Chondrocyte (in vitro differentiated cells): ENCODE results near the gene SMAD3. TPM values are rescaled to one million over a fixed set of nuclear protein-coding genes. Genes with fewer than 3 reads are reported as not detected.
A peak's percentile ranks its signal among the peaks of the same experiment; 100 is the strongest.

Experiments
- DNase-seq: peaks from one replicate; pipeline ENCODE4 v3.0.0; 2021; ENCODE audit warnings: mixed read lengths, low spot score
- H3K27ac Mint-ChIP-seq: one replicate; pipeline ENCODE4 v1.8.0; 2021; ENCODE audit warnings: mild to moderate bottlenecking, moderate library complexity, mixed read lengths; ENCODE audit not compliant: unreplicated experiment
- H3K27me3 Mint-ChIP-seq: 2 replicates; pipeline ENCODE4 v1.8.0; 2021; ENCODE audit warnings: low read depth, mixed read lengths
- H3K36me3 Mint-ChIP-seq: 2 replicates; pipeline ENCODE4 v1.8.0; 2021; ENCODE audit warnings: low read depth, mixed read lengths
- H3K4me1 Mint-ChIP-seq: 2 replicates; pipeline ENCODE4 v1.8.0; 2021; ENCODE audit warnings: low read depth, mild to moderate bottlenecking, mixed read lengths
- H3K4me3 Mint-ChIP-seq: one replicate; pipeline ENCODE4 v1.8.0; 2021; ENCODE audit warnings: mild to moderate bottlenecking, moderate library complexity, mixed read lengths; ENCODE audit not compliant: unreplicated experiment
- H3K9me3 Mint-ChIP-seq: 2 replicates; pipeline ENCODE4 v1.8.0; 2021; ENCODE audit warnings: low read depth, mixed read lengths
- total RNA-seq: library from RNA; stranded (reverse); gene quantifications from 3 replicates; pipeline ENCODE4 v1.2.1, GENCODE V29; 2021
- TF ChIP-seq, protein P1 (sequence below): fragments of 200-600 bp; sonication (generic); IDR thresholded peaks from 2 replicates; pipeline ENCODE4 v1.5.0; 2021; ENCODE audit warnings: antibody characterized with exemption, mild to moderate bottlenecking, moderate library complexity

The SMAD3 gene
- total RNA-seq, 1 donor from 2014 or later, result 23.2 TPM

DNA sequence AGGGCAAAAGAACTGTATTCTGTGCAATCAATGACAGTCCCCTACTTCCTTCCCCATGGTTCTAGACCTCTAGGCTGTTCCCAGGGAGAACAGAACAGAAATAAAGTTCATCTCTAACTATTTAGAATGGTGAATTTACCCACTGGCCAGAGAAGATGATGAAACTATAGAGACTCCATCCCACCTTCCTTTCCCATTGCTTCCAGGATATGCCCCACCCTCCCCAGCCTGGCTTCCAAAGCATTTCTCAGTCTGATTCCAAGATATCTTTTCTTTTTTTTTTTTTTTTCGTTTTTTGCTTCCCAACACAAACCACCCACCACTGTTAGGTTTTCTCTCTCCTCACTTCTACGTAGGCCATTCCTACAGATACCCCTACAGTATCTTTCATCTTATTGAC lies 25.1 kb upstream of the SMAD3 start:
- H3K36me3 Mint-ChIP-seq, result no peaks in the 10 kb centered on the region
- TF ChIP-seq, protein P1, sequence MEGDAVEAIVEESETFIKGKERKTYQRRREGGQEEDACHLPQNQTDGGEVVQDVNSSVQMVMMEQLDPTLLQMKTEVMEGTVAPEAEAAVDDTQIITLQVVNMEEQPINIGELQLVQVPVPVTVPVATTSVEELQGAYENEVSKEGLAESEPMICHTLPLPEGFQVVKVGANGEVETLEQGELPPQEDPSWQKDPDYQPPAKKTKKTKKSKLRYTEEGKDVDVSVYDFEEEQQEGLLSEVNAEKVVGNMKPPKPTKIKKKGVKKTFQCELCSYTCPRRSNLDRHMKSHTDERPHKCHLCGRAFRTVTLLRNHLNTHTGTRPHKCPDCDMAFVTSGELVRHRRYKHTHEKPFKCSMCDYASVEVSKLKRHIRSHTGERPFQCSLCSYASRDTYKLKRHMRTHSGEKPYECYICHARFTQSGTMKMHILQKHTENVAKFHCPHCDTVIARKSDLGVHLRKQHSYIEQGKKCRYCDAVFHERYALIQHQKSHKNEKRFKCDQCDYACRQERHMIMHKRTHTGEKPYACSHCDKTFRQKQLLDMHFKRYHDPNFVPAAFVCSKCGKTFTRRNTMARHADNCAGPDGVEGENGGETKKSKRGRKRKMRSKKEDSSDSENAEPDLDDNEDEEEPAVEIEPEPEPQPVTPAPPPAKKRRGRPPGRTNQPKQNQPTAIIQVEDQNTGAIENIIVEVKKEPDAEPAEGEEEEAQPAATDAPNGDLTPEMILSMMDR, result no peak
- H3K9me3 Mint-ChIP-seq, result no peaks in the 10 kb centered on the region
- peaks cover 34% of the 10 kb centered on the region for H3K4me1 Mint-ChIP-seq
- DNase-seq, result no peak
- no peak overlapping the region for H3K4me3 Mint-ChIP-seq
- H3K27me3 Mint-ChIP-seq, result no peaks in the 10 kb centered on the region
- H3K27ac Mint-ChIP-seq, result no peak overlapping the region

DNA sequence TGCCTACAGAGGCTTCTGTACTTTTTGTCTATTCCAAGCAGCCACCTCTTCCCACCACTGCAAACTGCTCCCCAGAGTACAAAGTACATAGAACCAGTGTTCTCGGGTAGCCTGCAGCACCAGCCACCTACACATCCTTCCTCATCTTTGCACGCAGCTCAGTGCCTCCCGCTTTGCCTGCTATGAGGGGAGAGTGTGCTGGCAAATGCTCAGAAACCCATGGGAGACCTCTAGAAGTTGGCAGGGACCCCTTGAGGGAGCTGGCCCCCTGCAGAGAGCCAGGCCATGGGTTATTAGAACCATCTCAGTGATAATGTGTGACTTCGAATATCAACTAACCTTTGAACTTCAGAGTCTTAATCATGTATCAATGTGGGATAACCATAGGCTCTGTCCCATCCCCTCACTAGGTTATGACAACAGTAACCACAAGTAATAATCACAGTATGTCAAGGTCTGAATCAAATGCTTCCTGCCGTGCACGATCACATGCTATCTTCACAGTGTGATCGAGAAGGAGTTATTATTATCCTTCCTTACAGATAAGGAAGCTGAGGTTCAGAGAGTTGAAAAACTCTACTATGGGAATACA lies 22.8 kb upstream of the SMAD3 start:
- Mint-ChIP-seq H3K4me3 (no peak overlapping the region), H3K9me3 (no peaks in the 10 kb centered on the region), H3K27ac (peak overlapping the region; percentile 39), H3K27me3 (no peaks in the 10 kb centered on the region), H3K36me3 (no peaks in the 10 kb centered on the region), H3K4me1 (peaks cover 40% of the 10 kb centered on the region)
- no peak for DNase-seq
- TF ChIP-seq, protein P1, result no peak

DNA sequence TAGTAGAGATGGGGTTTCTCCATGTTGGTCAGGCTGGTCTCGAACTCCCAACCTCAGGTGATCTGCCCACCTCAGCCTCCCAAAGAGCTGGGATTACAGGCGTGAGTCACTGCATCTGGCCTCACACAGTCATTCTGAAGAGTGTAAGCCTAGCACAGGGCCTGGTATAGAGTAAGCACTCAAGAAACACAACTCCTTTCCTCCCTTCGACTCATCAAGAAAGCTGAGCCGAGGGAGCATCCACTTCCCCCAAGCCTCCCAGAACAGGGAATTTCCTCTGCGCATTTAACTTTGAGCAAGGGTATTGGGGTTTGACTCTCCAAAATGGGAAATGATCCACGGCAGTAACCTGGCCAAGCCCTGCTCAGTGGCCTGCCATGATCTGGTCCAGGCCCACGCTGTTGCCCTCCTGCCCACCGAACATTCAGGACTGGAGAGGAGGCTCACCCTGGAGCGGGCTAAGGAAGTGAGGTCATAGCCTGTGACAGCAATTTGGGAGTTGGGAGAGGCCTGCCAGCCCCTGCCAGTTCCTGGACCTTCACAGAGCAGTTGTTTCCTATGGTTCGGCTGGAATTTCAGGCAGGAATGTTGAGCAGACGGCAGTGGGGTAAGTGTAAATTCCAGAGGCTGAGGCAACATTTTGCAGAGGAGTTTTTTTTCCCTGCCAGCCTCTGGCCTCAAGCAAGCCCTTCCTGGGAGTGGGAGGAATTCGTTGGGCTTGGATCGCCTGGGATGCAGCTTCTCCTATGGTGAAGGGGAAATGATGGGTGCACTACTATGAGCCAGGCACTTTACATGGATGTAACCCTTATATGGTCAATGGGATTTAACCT lies 21.2 kb upstream of the SMAD3 start:
- Mint-ChIP-seq H3K9me3 (no peaks in the 10 kb centered on the region), H3K27ac (peak overlapping the region; percentile 90), H3K36me3 (no peaks in the 10 kb centered on the region), H3K4me1 (peaks cover 53% of the 10 kb centered on the region), H3K27me3 (no peaks in the 10 kb centered on the region), H3K4me3 (no peak overlapping the region)
- no peak for DNase-seq
- TF ChIP-seq, protein P1, result no peak

DNA sequence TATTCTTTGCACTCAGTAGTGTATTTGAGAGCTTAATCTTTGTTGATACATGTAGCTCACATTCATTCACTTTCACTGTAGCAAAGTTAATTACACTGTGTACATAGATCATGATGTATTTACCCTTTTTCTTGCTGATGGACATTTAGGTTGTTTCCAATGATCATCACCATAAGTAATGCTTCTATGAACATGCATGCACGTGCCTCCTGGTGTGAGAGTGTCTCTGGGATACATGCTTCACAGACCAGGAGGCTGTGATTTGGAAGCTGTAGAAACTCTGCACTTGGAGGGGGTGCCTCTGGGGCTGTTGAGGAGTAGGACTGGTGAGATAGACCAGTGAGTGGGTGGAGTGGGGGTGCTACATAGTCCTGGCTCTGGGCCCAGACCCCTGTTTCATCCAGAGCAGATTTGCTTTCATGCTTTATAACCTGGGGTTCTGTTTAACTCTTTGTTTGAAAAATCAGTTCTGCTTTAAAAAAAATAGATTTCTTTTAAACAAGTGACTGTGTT lies 18.2 kb upstream of the SMAD3 start:
- H3K27ac Mint-ChIP-seq, result no peak overlapping the region
- peaks cover 68% of the 10 kb centered on the region for H3K4me1 Mint-ChIP-seq
- no peak overlapping the region for H3K4me3 Mint-ChIP-seq
- TF ChIP-seq, protein P1, result no peak
- no peaks in the 10 kb centered on the region for H3K36me3 Mint-ChIP-seq
- H3K9me3 Mint-ChIP-seq, result no peaks in the 10 kb centered on the region
- DNase-seq, result no peak
- no peaks in the 10 kb centered on the region for H3K27me3 Mint-ChIP-seq
